Measurements from ENCODE around the gene CMTR1.

The CMTR1 gene

GRCh38 chr6:37502703-37503291, 69.8 kb downstream of the CMTR1 start:
- H3K9ac ChIP-seq (ENCODE audit: low read length in 2 of 2), result no peak overlapping the region
- no peak overlapping the region for H3K27ac ChIP-seq (ENCODE audit: low read length)
- no peaks in the 10 kb centered on the region for H3K27me3 ChIP-seq (ENCODE audit: control insufficient read depth in 1 of 2, insufficient read depth in 2 of 2, low read length in 2 of 2)
- no peaks in the 10 kb centered on the region for H3K36me3 ChIP-seq (ENCODE audit: control insufficient read depth in 2 of 2, insufficient read depth in 2 of 2, low read length in 2 of 2)
- H3K9me3 ChIP-seq (ENCODE audit: control insufficient read depth in 2 of 2, low read length in 2 of 2), result no peaks in the 10 kb centered on the region
- H3K4me3 ChIP-seq (ENCODE audit: low read length in 2 of 2), result no peak overlapping the region
- H3K4me1 ChIP-seq (ENCODE audit: control insufficient read depth, insufficient read depth, low read length), result peaks cover 5% of the 10 kb centered on the region

DNA sequence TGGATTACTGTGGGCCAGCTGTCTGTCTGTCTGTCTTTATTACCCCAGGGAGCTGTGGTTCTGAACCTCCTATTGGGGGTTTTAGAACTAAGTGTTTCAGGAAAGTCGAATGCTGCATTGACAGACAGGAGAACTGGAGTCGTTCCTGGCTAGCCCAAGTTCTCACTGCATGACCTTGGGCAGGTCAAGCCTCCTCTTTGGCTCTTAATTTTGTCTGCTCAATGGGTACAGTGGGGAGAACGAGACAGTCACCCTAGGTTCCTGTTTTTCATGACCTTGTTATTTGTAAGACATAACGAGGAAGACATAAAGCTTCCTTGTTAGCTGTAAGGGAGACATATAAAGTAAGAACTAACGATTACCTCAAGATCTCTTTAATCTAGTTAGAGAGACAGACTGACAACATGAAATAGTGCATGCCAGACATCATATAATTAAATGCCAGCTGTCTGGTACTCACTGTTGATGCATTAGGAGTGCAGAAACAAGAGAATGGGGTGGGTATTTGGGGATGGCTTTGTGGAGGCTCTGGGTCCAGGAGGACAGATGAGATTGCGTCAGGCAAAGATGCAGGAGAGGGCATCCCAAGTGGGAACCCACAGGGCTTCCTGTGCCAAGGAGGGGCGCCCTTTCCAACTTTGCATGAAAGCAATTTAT, 70.4 kb downstream of the CMTR1 start:
- Histone ChIP-seq H3K27me3 (ENCODE audit: control insufficient read depth in 1 of 2, insufficient read depth in 2 of 2, low read length in 2 of 2) (no peaks in the 10 kb centered on the region), H3K4me3 (ENCODE audit: low read length in 2 of 2) (no peak overlapping the region), H3K4me1 (ENCODE audit: control insufficient read depth, insufficient read depth, low read length) (peaks cover 5% of the 10 kb centered on the region), H3K27ac (ENCODE audit: low read length) (no peak overlapping the region), H3K9me3 (ENCODE audit: control insufficient read depth in 2 of 2, low read length in 2 of 2) (no peaks in the 10 kb centered on the region), H3K9ac (ENCODE audit: low read length in 2 of 2) (no peak overlapping the region), H3K36me3 (ENCODE audit: control insufficient read depth in 2 of 2, insufficient read depth in 2 of 2, low read length in 2 of 2) (no peaks in the 10 kb centered on the region)

DNA sequence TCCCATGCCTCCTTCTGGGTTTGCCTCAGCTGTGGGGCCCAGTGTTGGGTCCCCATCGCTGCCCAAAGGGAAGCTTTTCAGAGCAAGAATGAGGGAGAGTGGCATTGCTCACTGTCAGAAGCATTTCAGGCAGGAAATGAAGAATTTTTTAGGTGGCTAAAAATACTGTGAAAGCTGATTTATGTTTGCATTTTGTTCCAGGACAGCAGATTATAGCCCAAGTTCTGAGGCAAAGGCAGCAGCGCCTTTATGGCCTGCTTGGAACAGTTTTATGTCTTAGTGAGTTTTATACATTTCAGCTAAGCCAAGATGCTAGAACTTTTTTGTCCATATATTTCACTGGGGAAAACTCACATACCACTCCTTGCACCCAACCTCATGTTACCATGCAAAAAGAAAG, 71.0 kb downstream of the CMTR1 start:
- Histone ChIP-seq H3K9ac (ENCODE audit: low read length in 2 of 2) (no peak overlapping the region), H3K27me3 (ENCODE audit: control insufficient read depth in 1 of 2, insufficient read depth in 2 of 2, low read length in 2 of 2) (no peaks in the 10 kb centered on the region), H3K27ac (ENCODE audit: low read length) (no peak overlapping the region), H3K36me3 (ENCODE audit: control insufficient read depth in 2 of 2, insufficient read depth in 2 of 2, low read length in 2 of 2) (no peaks in the 10 kb centered on the region), H3K4me1 (ENCODE audit: control insufficient read depth, insufficient read depth, low read length) (peaks cover 2% of the 10 kb centered on the region), H3K9me3 (ENCODE audit: control insufficient read depth in 2 of 2, low read length in 2 of 2) (no peaks in the 10 kb centered on the region), H3K4me3 (ENCODE audit: low read length in 2 of 2) (no peak overlapping the region)

GRCh38 chr6:37506479-37506878, 73.5 kb downstream of the CMTR1 start:
- Histone ChIP-seq H3K4me1 (ENCODE audit: control insufficient read depth, insufficient read depth, low read length) (no peaks in the 10 kb centered on the region), H3K27ac (ENCODE audit: low read length) (no peak overlapping the region), H3K9me3 (ENCODE audit: control insufficient read depth in 2 of 2, low read length in 2 of 2) (no peaks in the 10 kb centered on the region), H3K9ac (ENCODE audit: low read length in 2 of 2) (no peak overlapping the region), H3K36me3 (ENCODE audit: control insufficient read depth in 2 of 2, insufficient read depth in 2 of 2, low read length in 2 of 2) (no peaks in the 10 kb centered on the region), H3K4me3 (ENCODE audit: low read length in 2 of 2) (no peak overlapping the region), H3K27me3 (ENCODE audit: control insufficient read depth in 1 of 2, insufficient read depth in 2 of 2, low read length in 2 of 2) (peaks cover 0 to 3% of the 10 kb centered on the region in 2 donors)

GRCh38 chr6:37507077-37507476, 74.1 kb downstream of the CMTR1 start:
- Histone ChIP-seq H3K4me1 (ENCODE audit: control insufficient read depth, insufficient read depth, low read length) (no peaks in the 10 kb centered on the region), H3K27me3 (ENCODE audit: control insufficient read depth in 1 of 2, insufficient read depth in 2 of 2, low read length in 2 of 2) (peaks cover 2 to 5% of the 10 kb centered on the region in 2 donors), H3K4me3 (ENCODE audit: low read length in 2 of 2) (no peak overlapping the region), H3K27ac (ENCODE audit: low read length) (no peak overlapping the region), H3K9me3 (ENCODE audit: control insufficient read depth in 2 of 2, low read length in 2 of 2) (no peaks in the 10 kb centered on the region), H3K36me3 (ENCODE audit: control insufficient read depth in 2 of 2, insufficient read depth in 2 of 2, low read length in 2 of 2) (no peaks in the 10 kb centered on the region), H3K9ac (ENCODE audit: low read length in 2 of 2) (no peak overlapping the region)

GRCh38 chr6:37507690-37508421, 74.8 kb downstream of the CMTR1 start:
- peaks cover 8% of the 10 kb centered on the region in 2 donors for H3K27me3 ChIP-seq (ENCODE audit: control insufficient read depth in 1 of 2, insufficient read depth in 2 of 2, low read length in 2 of 2)
- H3K4me1 ChIP-seq (ENCODE audit: control insufficient read depth, insufficient read depth, low read length), result no peaks in the 10 kb centered on the region
- H3K9me3 ChIP-seq (ENCODE audit: control insufficient read depth in 2 of 2, low read length in 2 of 2), result no peaks in the 10 kb centered on the region
- H3K36me3 ChIP-seq (ENCODE audit: control insufficient read depth in 2 of 2, insufficient read depth in 2 of 2, low read length in 2 of 2), result no peaks in the 10 kb centered on the region
- H3K27ac ChIP-seq (ENCODE audit: low read length), result no peak overlapping the region
- H3K9ac ChIP-seq (ENCODE audit: low read length in 2 of 2), result no peak overlapping the region
- H3K4me3 ChIP-seq (ENCODE audit: low read length in 2 of 2), result no peak overlapping the region

GRCh38 chr6:37511201-37511600, 78.2 kb downstream of the CMTR1 start:
- no peak overlapping the region for H3K27ac ChIP-seq (ENCODE audit: low read length)
- peaks cover 7% of the 10 kb centered on the region for H3K4me1 ChIP-seq (ENCODE audit: control insufficient read depth, insufficient read depth, low read length)

GRCh38 chr6:37511910-37512399, 78.9 kb downstream of the CMTR1 start:
- Histone ChIP-seq H3K4me1 (ENCODE audit: control insufficient read depth, insufficient read depth, low read length) (peaks cover 13% of the 10 kb centered on the region), H3K9me3 (ENCODE audit: control insufficient read depth in 2 of 2, low read length in 2 of 2) (no peaks in the 10 kb centered on the region), H3K9ac (ENCODE audit: low read length in 2 of 2) (no peak overlapping the region), H3K4me3 (ENCODE audit: low read length in 2 of 2) (no peak overlapping the region), H3K36me3 (ENCODE audit: control insufficient read depth in 2 of 2, insufficient read depth in 2 of 2, low read length in 2 of 2) (no peaks in the 10 kb centered on the region), H3K27me3 (ENCODE audit: control insufficient read depth in 1 of 2, insufficient read depth in 2 of 2, low read length in 2 of 2) (peaks cover 13 to 14% of the 10 kb centered on the region in 2 donors), H3K27ac (ENCODE audit: low read length) (no peak overlapping the region)

More at GRCh38 chr6:37511201-37511600, 78.2 kb downstream of the CMTR1 start:
- Histone ChIP-seq H3K36me3 (ENCODE audit: control insufficient read depth in 2 of 2, insufficient read depth in 2 of 2, low read length in 2 of 2) (no peaks in the 10 kb centered on the region), H3K9me3 (ENCODE audit: control insufficient read depth in 2 of 2, low read length in 2 of 2) (no peaks in the 10 kb centered on the region), H3K4me3 (ENCODE audit: low read length in 2 of 2) (no peak overlapping the region), H3K9ac (ENCODE audit: low read length in 2 of 2) (no peak overlapping the region), H3K27me3 (ENCODE audit: control insufficient read depth in 1 of 2, insufficient read depth in 2 of 2, low read length in 2 of 2) (peaks cover 13 to 14% of the 10 kb centered on the region in 2 donors)

GRCh38 chr6:37512400-37513011, 79.5 kb downstream of the CMTR1 start:
- Histone ChIP-seq H3K27ac (ENCODE audit: low read length) (no peak overlapping the region), H3K4me1 (ENCODE audit: control insufficient read depth, insufficient read depth, low read length) (peaks cover 13% of the 10 kb centered on the region), H3K9me3 (ENCODE audit: control insufficient read depth in 2 of 2, low read length in 2 of 2) (no peaks in the 10 kb centered on the region), H3K36me3 (ENCODE audit: control insufficient read depth in 2 of 2, insufficient read depth in 2 of 2, low read length in 2 of 2) (no peaks in the 10 kb centered on the region), H3K4me3 (ENCODE audit: low read length in 2 of 2) (no peak overlapping the region), H3K9ac (ENCODE audit: low read length in 2 of 2) (no peak overlapping the region), H3K27me3 (ENCODE audit: control insufficient read depth in 1 of 2, insufficient read depth in 2 of 2, low read length in 2 of 2) (peaks cover 13 to 14% of the 10 kb centered on the region in 2 donors)

DNA sequence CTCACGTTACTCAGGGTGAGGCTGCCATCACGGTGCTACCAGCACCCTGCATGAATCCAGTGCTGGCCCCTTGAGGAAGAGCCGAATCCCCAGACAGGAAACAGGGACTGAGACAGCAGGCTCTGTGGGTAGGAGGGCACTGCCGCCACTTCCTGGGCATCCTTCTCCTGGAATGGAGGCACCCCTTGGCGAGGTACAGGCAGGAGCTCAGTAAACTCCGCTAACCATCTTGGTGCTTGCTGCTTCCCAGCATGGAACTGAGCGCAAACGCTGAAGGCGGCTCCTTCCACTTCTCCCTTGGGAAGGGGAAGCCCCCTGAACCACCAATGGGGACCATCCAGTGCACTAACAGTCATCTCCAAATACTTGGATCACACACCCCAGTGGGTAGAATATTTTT, 80.1 kb downstream of the CMTR1 start:
- Histone ChIP-seq H3K9me3 (ENCODE audit: control insufficient read depth in 2 of 2, low read length in 2 of 2) (no peaks in the 10 kb centered on the region), H3K27ac (ENCODE audit: low read length) (no peak overlapping the region), H3K4me1 (ENCODE audit: control insufficient read depth, insufficient read depth, low read length) (peaks cover 13% of the 10 kb centered on the region), H3K9ac (ENCODE audit: low read length in 2 of 2) (no peak overlapping the region), H3K36me3 (ENCODE audit: control insufficient read depth in 2 of 2, insufficient read depth in 2 of 2, low read length in 2 of 2) (no peaks in the 10 kb centered on the region), H3K27me3 (ENCODE audit: control insufficient read depth in 1 of 2, insufficient read depth in 2 of 2, low read length in 2 of 2) (peaks cover 13 to 14% of the 10 kb centered on the region in 2 donors), H3K4me3 (ENCODE audit: low read length in 2 of 2) (no peak overlapping the region)

All from stomach smooth muscle (tissue), 2 donors.